K562 (cell line): Measurements from ENCODE around the gene TAF10. TPM values are rescaled to one million over a fixed set of nuclear protein-coding genes. Genes with fewer than 3 reads are reported as not detected.

Source experiments
- CEBPZ ChIP-seq: fragments of 150-350 bp; IDR thresholded peaks from 2 replicates; pipeline ENCODE4 v1.6.1; 2014; ENCODE audit warnings: low read depth, mild to moderate bottlenecking, low read length, borderline replicate concordance
- CHD1 ChIP-seq: fragments of 200-600 bp; sonication (generic); IDR thresholded peaks from one replicate; pipeline ENCODE4 v1.6.1; 2012; ENCODE audit warnings: mild to moderate bottlenecking, moderate library complexity, low read length, inconsistent platforms
- DLX4 ChIP-seq: fragments of 250-450 bp; sonication (Bioruptor Pico); IDR thresholded peaks from 2 replicates; pipeline ENCODE4 v1.6.1; 2021; ENCODE audit warnings: mild to moderate bottlenecking
- E2F4 ChIP-seq: sonication (generic); formaldehyde crosslinking; IDR thresholded peaks from 2 replicates; pipeline ENCODE4 v1.8.0; 2022; ENCODE audit warnings: mild to moderate bottlenecking, low read depth, missing genetic modification reagents
- HIVEP1 ChIP-seq: fragments of 250-450 bp; sonication (Bioruptor Pico); IDR thresholded peaks from 2 replicates; pipeline ENCODE4 v1.4.0; 2020; ENCODE audit warnings: mild to moderate bottlenecking
- NCOR1 ChIP-seq: fragments of 450-650 bp; IDR thresholded peaks from 2 replicates; pipeline ENCODE4 v1.6.1; 2016; ENCODE audit warnings: mild to moderate bottlenecking, moderate library complexity
- SMAD3 ChIP-seq: fragments of 450-650 bp; formaldehyde crosslinking; conservative IDR thresholded peaks from 2 replicates; pipeline ENCODE4 v1.4.0; 2020; ENCODE audit warnings: mild to moderate bottlenecking
- SRF ChIP-seq, 2 experiments: fragments of 250-450, 450-650 bp in 1 of 2; sonication (Bioruptor Pico) in 1 of 2; sonication (generic) in 1 of 2; formaldehyde crosslinking; IDR thresholded peaks; 2 replicates each; pipeline versions ENCODE4 v1.5.0 to v1.5.1; 2020 to 2022; ENCODE audit warnings: mild to moderate bottlenecking in 1 of 2, missing genetic modification reagents in 1 of 2
- TEAD1 ChIP-seq, 2 experiments: fragments of 450-650 bp in 1 of 2; sonication (generic) in 1 of 2; formaldehyde crosslinking; IDR thresholded peaks; 2 replicates each; pipeline versions ENCODE4 v1.4.0 to v1.8.0; 2020 to 2022; ENCODE audit warnings: mild to moderate bottlenecking in 2 of 2, missing genetic modification reagents in 1 of 2
- WHSC1 ChIP-seq: IDR thresholded peaks from one replicate; pipeline ENCODE4 v1.6.1; 2012; ENCODE audit warnings: low read length, control low read depth, inconsistent platforms
- polyA plus RNA-seq, 8 experiments: library from polyadenylated mRNA; depleted of rRNA in 4 of 8; stranded (reverse) in 5 of 8; unstranded in 3 of 8; fragments of >200 nt; fragmentation: Nextera tagmentation in 2 of 8; fragmentation: Illumina TruSeq in 1 of 8; extraction: Ambion mirVana in 2 of 8; extraction: Trizol in 1 of 8; gene quantifications; 2 replicates each; pipeline versions ENCODE4 v1.2.1 to v1.2.3, GENCODE V29; 2011 to 2014; ENCODE audit warnings: inconsistent platforms in 1 of 8, missing spikeins in 1 of 8
- total RNA-seq, 7 experiments: library from RNA; depleted of rRNA in 6 of 7; stranded (reverse); fragments of >200 nt in 6 of 7; fragmentation: Illumina TruSeq in 2 of 7; extraction: Trizol in 2 of 7; gene quantifications; 2 replicates each; pipeline versions ENCODE4 v1.2.1 to v1.2.3, GENCODE V29; 2011 to 2021; ENCODE audit warnings: low replicate concordance in 1 of 7
- TF ChIP-seq, protein P1 (sequence below): conservative IDR thresholded peaks from 2 replicates; pipeline ENCODE4 v1.6.1; 2011; ENCODE audit warnings: low read depth, mild to moderate bottlenecking, low read length; ENCODE audit not compliant: control insufficient read depth
- TF ChIP-seq, protein P2 (sequence below), 2 experiments: fragments of 450-650 bp; formaldehyde crosslinking in 1 of 2; IDR thresholded peaks; 2 replicates each; pipeline versions ENCODE4 v1.4.0 to v1.6.1; 2014 to 2020; ENCODE audit warnings: mild to moderate bottlenecking in 2 of 2, borderline replicate concordance in 1 of 2, low read depth in 1 of 2

The TAF10 gene
- total and polyA plus RNA-seq, 9 of the 15 experiments (the other 6 are each of a cell fraction or from before 2014, with no cell fraction given): 19.5 to 197 (median 121) TPM

DNA sequence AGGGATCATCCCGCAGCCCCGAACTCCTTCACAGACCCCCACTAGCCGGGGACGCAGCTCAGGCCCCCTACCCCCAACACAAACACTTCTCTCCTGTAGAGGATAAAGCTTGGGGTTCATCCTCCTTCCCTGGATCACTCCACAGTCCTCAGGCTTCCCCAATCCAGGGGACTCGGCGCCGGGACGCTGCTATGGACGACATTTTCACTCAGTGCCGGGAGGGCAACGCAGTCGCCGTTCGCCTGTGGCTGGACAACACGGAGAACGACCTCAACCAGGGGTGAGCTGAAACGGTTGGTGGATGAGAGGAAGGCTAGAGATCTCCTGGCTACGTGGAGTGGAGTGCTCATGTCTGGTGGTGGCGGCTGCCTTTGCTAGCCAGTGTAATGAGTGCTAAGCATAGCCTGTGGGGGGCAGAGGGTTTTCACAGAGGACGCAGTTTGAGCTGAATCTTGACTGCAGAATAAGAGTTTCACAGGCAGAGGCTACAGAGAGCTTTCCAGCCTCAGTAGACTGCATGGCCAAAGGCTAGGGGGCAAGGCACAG lies 7.9 kb downstream of the TAF10 start (continued):
- TF ChIP-seq CEBPZ (no peak), NCOR1 (no peak), SMAD3 (CRISPR knock-in tag) (no peak), CHD1 (no peak), E2F4 (CRISPR knock-in tag) (no peak), HIVEP1 (CRISPR knock-in tag) (no peak), SRF (CRISPR knock-in tag; IDR thresholded peaks at IDR 0.05) (peak in 1 of 2 experiments; percentile 35; a peak in 1 of 4 replicates), DLX4 (CRISPR knock-in tag) (no peak), TEAD1 (CRISPR knock-in tag; IDR thresholded peaks at IDR 0.05) (no peak), WHSC1 (no peak)
- TF ChIP-seq, protein P1, sequence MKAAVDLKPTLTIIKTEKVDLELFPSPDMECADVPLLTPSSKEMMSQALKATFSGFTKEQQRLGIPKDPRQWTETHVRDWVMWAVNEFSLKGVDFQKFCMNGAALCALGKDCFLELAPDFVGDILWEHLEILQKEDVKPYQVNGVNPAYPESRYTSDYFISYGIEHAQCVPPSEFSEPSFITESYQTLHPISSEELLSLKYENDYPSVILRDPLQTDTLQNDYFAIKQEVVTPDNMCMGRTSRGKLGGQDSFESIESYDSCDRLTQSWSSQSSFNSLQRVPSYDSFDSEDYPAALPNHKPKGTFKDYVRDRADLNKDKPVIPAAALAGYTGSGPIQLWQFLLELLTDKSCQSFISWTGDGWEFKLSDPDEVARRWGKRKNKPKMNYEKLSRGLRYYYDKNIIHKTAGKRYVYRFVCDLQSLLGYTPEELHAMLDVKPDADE: no peak
- TF ChIP-seq, protein P2, sequence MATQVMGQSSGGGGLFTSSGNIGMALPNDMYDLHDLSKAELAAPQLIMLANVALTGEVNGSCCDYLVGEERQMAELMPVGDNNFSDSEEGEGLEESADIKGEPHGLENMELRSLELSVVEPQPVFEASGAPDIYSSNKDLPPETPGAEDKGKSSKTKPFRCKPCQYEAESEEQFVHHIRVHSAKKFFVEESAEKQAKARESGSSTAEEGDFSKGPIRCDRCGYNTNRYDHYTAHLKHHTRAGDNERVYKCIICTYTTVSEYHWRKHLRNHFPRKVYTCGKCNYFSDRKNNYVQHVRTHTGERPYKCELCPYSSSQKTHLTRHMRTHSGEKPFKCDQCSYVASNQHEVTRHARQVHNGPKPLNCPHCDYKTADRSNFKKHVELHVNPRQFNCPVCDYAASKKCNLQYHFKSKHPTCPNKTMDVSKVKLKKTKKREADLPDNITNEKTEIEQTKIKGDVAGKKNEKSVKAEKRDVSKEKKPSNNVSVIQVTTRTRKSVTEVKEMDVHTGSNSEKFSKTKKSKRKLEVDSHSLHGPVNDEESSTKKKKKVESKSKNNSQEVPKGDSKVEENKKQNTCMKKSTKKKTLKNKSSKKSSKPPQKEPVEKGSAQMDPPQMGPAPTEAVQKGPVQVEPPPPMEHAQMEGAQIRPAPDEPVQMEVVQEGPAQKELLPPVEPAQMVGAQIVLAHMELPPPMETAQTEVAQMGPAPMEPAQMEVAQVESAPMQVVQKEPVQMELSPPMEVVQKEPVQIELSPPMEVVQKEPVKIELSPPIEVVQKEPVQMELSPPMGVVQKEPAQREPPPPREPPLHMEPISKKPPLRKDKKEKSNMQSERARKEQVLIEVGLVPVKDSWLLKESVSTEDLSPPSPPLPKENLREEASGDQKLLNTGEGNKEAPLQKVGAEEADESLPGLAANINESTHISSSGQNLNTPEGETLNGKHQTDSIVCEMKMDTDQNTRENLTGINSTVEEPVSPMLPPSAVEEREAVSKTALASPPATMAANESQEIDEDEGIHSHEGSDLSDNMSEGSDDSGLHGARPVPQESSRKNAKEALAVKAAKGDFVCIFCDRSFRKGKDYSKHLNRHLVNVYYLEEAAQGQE (IDR thresholded peaks at IDR 0.05; ENCODE audit: borderline replicate concordance): peak; percentile 47; the same call in 1 of the 2 replicates
- TF ChIP-seq, protein P2 (CRISPR knock-in tag; IDR thresholded peaks at IDR 0.05; ENCODE audit: low read depth): no peak
